ENCODE results near the gene MYMX. TPM values are rescaled to one million over a fixed set of nuclear protein-coding genes. Genes with fewer than 3 reads are reported as not detected.
A peak's percentile ranks its signal among the peaks of the same experiment; 100 is the strongest.

Gene MYMX
- polyA plus RNA-seq, 3 donors = not detected

- Histone ChIP-seq H3K9ac (ENCODE audit: insufficient read depth, low read length, poor library complexity, severe bottlenecking) (peak within 1 kb of the TSS; percentile 96), H3K79me2 (ENCODE audit: insufficient read depth, low read length) (peaks cover 52% of the 10 kb centered on the region), H3K36me3 (replicated peaks in 1 of 2; ENCODE audit: control insufficient read depth in 1 of 2, insufficient read depth in 2 of 2, low read length in 2 of 2) (peaks cover 24 to 25% of the 10 kb centered on the region in 2 donors), H3K9me3 (replicated peaks in 1 of 2; ENCODE audit: control insufficient read depth in 1 of 2, insufficient read depth in 1 of 2, low read length in 2 of 2) (no peaks in the 10 kb centered on the region), H3K4me3 (replicated peaks in 1 of 3; ENCODE audit: low read depth in 2 of 3, low read length in 3 of 3) (peak within 1 kb of the TSS; percentile 75 to 99 (median 90)), H3K27me3 (ENCODE audit: control insufficient read depth in 2 of 2, insufficient read depth in 2 of 2, low read length in 2 of 2) (peaks cover 15 to 23% of the 10 kb centered on the region in 2 donors), H3K27ac (ENCODE audit: low read depth in 1 of 2, low read length in 2 of 2) (peak within 1 kb of the TSS; percentile 96 to 99), H3K4me1 (ENCODE audit: control insufficient read depth in 1 of 2, insufficient read depth in 2 of 2, low read length in 2 of 2) (peaks cover 46 to 61% of the 10 kb centered on the region in 2 donors), H2AFZ (ENCODE audit: insufficient read depth, low read depth, low read length, poor library complexity, severe bottlenecking) (no peak within 1 kb of the TSS), H4K20me1 (ENCODE audit: insufficient read depth, low read length) (peaks cover 51% of the 10 kb centered on the region), H3K4me2 (replicated peaks; ENCODE audit: extremely low read depth, low read length, poor library complexity, severe bottlenecking) (peak within 1 kb of the TSS; percentile 98)
- Mint-ChIP-seq H3K9me3 (peaks cover 0 to 5% (median 5%) of the 10 kb centered on the region in 7 donors), H3K27me3 (ENCODE audit: low read depth in 3 of 3) (peaks cover 20 to 27% (median 24%) of the 10 kb centered on the region in 3 donors), H3K4me3 (peak within 1 kb of the TSS; percentile 99), H3K36me3 (peaks cover 30 to 37% of the 10 kb centered on the region in 2 donors), H3K4me1 (peaks cover 59% of the 10 kb centered on the region), H3K27ac (peak within 1 kb of the TSS; percentile 98 to 100 (median 99))
- intact Hi-C loops (cut with micrococcal nuclease) = loop anchor here (5.0 to 10.0 kb wide), 3 partner anchors 47 to 470 kb away; partner anchors contain the start of genes AARS2 (in 2 of the 2) and CDC5L (in 1 of the 2)
- under 1% methylated on average over 53 of the region's 72 CpGs for WGBS (ENCODE audit: insufficient coverage)
- DNase-seq = peak; percentile 94 to 96 (median 96)
- TF ChIP-seq CTCF (IDR thresholded peaks at IDR 0.05) = peak; percentile 26
Measured at GRCh38 chr6:44265007-44265721, 48.4 kb downstream of the MYMX start, which contains the start of gene NFKBIE. NFKBIE (minus strand) TSS chr6:44265551; CDS start chr6:44265346, 205 bp downstream.

GRCh38 chr6:44265722-44266233 is 49.1 kb downstream of the MYMX start:
- H3K27ac ChIP-seq (ENCODE audit: low read depth in 1 of 2, low read length in 2 of 2) = peak overlapping the region; percentile 54 to 55
- peaks cover 16 to 24% of the 10 kb centered on the region in 2 donors for H3K27me3 ChIP-seq (ENCODE audit: control insufficient read depth in 2 of 2, insufficient read depth in 2 of 2, low read length in 2 of 2)
- H2AFZ ChIP-seq (ENCODE audit: insufficient read depth, low read depth, low read length, poor library complexity, severe bottlenecking) = no peak overlapping the region
- DNase-seq = no peak
- H3K36me3 ChIP-seq (replicated peaks in 1 of 2; ENCODE audit: control insufficient read depth in 1 of 2, insufficient read depth in 2 of 2, low read length in 2 of 2) = peaks cover 18 to 19% of the 10 kb centered on the region in 2 donors
- H3K9ac ChIP-seq (ENCODE audit: insufficient read depth, low read length, poor library complexity, severe bottlenecking) = no peak overlapping the region
- Mint-ChIP-seq H3K9me3 (peaks cover 0 to 6% (median 5%) of the 10 kb centered on the region in 7 donors), H3K27ac (peak overlapping the region; percentile 82 to 100 (median 88)), H3K4me3 (peak overlapping the region; percentile 3 to 99), H3K36me3 (peaks cover 24 to 31% of the 10 kb centered on the region in 2 donors), H3K27me3 (ENCODE audit: low read depth in 3 of 3) (peaks cover 20 to 28% (median 26%) of the 10 kb centered on the region in 3 donors), H3K4me1 (peaks cover 58% of the 10 kb centered on the region)
- no peaks in the 10 kb centered on the region for H3K9me3 ChIP-seq (replicated peaks in 1 of 2; ENCODE audit: control insufficient read depth in 1 of 2, insufficient read depth in 1 of 2, low read length in 2 of 2)
- peak overlapping the region in 1 of 3 experiments; percentile 99 for H3K4me3 ChIP-seq (replicated peaks in 1 of 3; ENCODE audit: low read depth in 2 of 3, low read length in 3 of 3)
- WGBS (ENCODE audit: insufficient coverage) = 70% methylated on average over 11 of the region's 17 CpGs
- TF ChIP-seq CTCF (IDR thresholded peaks at IDR 0.05) = no peak
- H4K20me1 ChIP-seq (ENCODE audit: insufficient read depth, low read length) = peaks cover 45% of the 10 kb centered on the region
- intact Hi-C loops (cut with micrococcal nuclease) = loop anchor here (5.0 to 10.0 kb wide), 3 partner anchors 47 to 471 kb away; partner anchors contain the start of genes AARS2 (in 2 of the 2) and CDC5L (in 1 of the 2)
- peaks cover 46% of the 10 kb centered on the region for H3K79me2 ChIP-seq (ENCODE audit: insufficient read depth, low read length)
- peaks cover 47 to 58% of the 10 kb centered on the region in 2 donors for H3K4me1 ChIP-seq (ENCODE audit: control insufficient read depth in 1 of 2, insufficient read depth in 2 of 2, low read length in 2 of 2)
- peak overlapping the region; percentile 37 for H3K4me2 ChIP-seq (replicated peaks; ENCODE audit: extremely low read depth, low read length, poor library complexity, severe bottlenecking)
